ENCODE data around the gene ETNPPL.

The ETNPPL gene

GRCh38 chr4:108693819-108694218, 69.0 kb downstream of the ETNPPL start:
- DNase-seq: no peak

DNA sequence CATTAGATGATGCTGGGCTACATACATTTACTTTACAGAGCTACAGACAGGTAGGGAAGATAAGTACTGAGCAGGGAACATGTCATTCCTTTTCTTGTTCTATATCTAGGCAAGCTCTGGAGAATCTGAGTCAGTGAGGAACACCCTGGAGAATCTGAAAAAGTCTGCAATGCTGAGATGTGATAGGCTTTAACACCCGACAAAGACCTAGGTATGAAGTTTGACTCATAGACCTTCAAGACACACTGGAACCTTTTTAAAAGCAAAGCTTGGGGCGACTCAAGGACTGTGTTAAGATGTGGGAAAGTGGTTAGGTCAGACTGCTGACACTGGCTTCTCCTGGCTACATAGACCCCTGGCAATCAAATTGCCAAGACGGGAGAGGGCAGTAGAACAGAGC, 69.6 kb downstream of the ETNPPL start:
- no peak for DNase-seq

All from CD4-positive, alpha-beta T cell treated with Interleukin-12 subunit alpha and Interleukin-12 subunit beta, for 1 hour (primary cell).